ENCODE measurements around the gene C14orf39.
"Not testable (repeated sequence)": the region's sequence is repeated elsewhere in the genome, so short reads cannot be mapped to it uniquely, and the experiment has no call there.

GRCh38 chr14:60480248-60480647, 5.6 kb downstream of the C14orf39 start:
- not testable (repeated sequence) for TF ChIP-seq TEAD4 (CRISPR knock-in tag; IDR thresholded peaks at IDR 0.05); MAX (CRISPR knock-in tag; IDR thresholded peaks at IDR 0.05); CTCF (IDR thresholded peaks at IDR 0.05); CREB1 (CRISPR knock-in tag; IDR thresholded peaks at IDR 0.05); ZNF138 (CRISPR knock-in tag; conservative IDR thresholded peaks at IDR 0.05); KAT7 (CRISPR knock-in tag; IDR thresholded peaks at IDR 0.05; ENCODE audit: borderline replicate concordance); E2F1 (CRISPR knock-in tag; IDR thresholded peaks at IDR 0.05); CREM (CRISPR knock-in tag; IDR thresholded peaks at IDR 0.05); NFYB (CRISPR knock-in tag; conservative IDR thresholded peaks at IDR 0.05; ENCODE audit: low read depth)
- TF ChIP-seq, protein P1, sequence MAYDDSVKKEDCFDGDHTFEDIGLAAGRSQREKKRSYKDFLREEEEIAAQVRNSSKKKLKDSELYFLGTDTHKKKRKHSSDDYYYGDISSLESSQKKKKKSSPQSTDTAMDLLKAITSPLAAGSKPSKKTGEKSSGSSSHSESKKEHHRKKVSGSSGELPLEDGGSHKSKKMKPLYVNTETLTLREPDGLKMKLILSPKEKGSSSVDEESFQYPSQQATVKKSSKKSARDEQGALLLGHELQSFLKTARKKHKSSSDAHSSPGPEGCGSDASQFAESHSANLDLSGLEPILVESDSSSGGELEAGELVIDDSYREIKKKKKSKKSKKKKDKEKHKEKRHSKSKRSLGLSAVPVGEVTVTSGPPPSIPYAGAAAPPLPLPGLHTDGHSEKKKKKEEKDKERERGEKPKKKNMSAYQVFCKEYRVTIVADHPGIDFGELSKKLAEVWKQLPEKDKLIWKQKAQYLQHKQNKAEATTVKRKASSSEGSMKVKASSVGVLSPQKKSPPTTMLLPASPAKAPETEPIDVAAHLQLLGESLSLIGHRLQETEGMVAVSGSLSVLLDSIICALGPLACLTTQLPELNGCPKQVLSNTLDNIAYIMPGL (CRISPR knock-in tag; IDR thresholded peaks at IDR 0.05): not testable (repeated sequence)
- TF ChIP-seq, protein P2, sequence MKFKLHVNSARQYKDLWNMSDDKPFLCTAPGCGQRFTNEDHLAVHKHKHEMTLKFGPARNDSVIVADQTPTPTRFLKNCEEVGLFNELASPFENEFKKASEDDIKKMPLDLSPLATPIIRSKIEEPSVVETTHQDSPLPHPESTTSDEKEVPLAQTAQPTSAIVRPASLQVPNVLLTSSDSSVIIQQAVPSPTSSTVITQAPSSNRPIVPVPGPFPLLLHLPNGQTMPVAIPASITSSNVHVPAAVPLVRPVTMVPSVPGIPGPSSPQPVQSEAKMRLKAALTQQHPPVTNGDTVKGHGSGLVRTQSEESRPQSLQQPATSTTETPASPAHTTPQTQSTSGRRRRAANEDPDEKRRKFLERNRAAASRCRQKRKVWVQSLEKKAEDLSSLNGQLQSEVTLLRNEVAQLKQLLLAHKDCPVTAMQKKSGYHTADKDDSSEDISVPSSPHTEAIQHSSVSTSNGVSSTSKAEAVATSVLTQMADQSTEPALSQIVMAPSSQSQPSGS (CRISPR knock-in tag; IDR thresholded peaks at IDR 0.05; ENCODE audit: borderline replicate concordance, low read depth): not testable (repeated sequence)
- TF ChIP-seq, protein P3, sequence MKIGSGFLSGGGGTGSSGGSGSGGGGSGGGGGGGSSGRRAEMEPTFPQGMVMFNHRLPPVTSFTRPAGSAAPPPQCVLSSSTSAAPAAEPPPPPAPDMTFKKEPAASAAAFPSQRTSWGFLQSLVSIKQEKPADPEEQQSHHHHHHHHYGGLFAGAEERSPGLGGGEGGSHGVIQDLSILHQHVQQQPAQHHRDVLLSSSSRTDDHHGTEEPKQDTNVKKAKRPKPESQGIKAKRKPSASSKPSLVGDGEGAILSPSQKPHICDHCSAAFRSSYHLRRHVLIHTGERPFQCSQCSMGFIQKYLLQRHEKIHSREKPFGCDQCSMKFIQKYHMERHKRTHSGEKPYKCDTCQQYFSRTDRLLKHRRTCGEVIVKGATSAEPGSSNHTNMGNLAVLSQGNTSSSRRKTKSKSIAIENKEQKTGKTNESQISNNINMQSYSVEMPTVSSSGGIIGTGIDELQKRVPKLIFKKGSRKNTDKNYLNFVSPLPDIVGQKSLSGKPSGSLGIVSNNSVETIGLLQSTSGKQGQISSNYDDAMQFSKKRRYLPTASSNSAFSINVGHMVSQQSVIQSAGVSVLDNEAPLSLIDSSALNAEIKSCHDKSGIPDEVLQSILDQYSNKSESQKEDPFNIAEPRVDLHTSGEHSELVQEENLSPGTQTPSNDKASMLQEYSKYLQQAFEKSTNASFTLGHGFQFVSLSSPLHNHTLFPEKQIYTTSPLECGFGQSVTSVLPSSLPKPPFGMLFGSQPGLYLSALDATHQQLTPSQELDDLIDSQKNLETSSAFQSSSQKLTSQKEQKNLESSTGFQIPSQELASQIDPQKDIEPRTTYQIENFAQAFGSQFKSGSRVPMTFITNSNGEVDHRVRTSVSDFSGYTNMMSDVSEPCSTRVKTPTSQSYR (CRISPR knock-in tag; IDR thresholded peaks at IDR 0.05): not testable (repeated sequence)
- TF ChIP-seq, protein P4, sequence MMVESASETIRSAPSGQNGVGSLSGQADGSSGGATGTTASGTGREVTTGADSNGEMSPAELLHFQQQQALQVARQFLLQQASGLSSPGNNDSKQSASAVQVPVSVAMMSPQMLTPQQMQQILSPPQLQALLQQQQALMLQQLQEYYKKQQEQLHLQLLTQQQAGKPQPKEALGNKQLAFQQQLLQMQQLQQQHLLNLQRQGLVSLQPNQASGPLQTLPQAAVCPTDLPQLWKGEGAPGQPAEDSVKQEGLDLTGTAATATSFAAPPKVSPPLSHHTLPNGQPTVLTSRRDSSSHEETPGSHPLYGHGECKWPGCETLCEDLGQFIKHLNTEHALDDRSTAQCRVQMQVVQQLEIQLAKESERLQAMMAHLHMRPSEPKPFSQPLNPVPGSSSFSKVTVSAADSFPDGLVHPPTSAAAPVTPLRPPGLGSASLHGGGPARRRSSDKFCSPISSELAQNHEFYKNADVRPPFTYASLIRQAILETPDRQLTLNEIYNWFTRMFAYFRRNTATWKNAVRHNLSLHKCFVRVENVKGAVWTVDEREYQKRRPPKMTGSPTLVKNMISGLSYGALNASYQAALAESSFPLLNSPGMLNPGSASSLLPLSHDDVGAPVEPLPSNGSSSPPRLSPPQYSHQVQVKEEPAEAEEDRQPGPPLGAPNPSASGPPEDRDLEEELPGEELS (CRISPR knock-in tag; IDR thresholded peaks at IDR 0.05): not testable (repeated sequence)

Data from WTC11 (cell line).